NCI-H524 treated with DMSO at 0.1 percent for 48 hours (cell line): Measurements from ENCODE around the gene PM20D1.
A peak's percentile ranks its signal among the peaks of the same experiment; 100 is the strongest.
"Not testable (repeated sequence)": the region's sequence is repeated elsewhere in the genome, so short reads cannot be mapped to it uniquely, and the experiment has no call there.

Experiments
- DNase-seq: peaks from one replicate; lab custom pipeline; 2025; lab: John Stamatoyannopoulos, UW

PM20D1 gene, protein sequence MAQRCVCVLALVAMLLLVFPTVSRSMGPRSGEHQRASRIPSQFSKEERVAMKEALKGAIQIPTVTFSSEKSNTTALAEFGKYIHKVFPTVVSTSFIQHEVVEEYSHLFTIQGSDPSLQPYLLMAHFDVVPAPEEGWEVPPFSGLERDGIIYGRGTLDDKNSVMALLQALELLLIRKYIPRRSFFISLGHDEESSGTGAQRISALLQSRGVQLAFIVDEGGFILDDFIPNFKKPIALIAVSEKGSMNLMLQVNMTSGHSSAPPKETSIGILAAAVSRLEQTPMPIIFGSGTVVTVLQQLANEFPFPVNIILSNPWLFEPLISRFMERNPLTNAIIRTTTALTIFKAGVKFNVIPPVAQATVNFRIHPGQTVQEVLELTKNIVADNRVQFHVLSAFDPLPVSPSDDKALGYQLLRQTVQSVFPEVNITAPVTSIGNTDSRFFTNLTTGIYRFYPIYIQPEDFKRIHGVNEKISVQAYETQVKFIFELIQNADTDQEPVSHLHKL

DNA sequence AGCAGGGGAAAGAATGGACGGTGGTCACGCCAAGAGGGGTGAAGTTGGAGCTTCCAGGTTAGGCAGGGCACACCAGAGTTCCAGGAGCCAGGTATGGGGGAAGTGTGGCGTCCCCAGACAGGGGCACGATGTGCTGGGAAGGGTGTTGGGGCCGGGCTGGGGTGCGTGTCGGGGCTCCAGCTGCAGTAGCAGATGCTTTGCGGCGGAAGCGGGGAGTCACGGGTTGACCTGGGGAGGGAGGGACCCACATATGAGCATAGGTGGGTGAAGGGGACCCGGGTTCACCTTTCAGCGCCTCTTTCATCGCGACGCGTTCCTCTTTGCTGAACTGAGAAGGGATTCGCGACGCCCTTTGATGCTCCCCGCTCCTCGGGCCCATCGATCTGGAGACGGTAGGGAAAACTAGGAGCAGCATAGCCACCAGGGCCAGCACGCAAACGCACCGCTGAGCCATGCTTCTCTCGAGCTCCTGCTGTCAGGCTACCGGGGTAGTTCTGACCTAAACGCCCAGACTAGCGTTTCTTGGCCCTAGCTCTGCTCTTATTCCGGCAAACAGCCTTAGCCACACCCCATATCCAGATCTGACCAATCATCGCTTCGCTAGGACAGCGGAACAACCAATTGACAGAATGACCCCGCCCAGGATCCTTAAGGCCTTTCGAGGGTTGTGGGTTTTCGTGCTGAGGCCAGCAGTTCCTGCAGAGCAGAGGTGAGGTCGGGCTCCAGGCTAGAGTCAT, at the start of gene PM20D1:
PM20D1 (minus strand) TSS at position 514 of the 737 bp plus-strand sequence; CDS start at position 454, 60 bp downstream.
- peak; percentile 64 for DNase-seq

DNA sequence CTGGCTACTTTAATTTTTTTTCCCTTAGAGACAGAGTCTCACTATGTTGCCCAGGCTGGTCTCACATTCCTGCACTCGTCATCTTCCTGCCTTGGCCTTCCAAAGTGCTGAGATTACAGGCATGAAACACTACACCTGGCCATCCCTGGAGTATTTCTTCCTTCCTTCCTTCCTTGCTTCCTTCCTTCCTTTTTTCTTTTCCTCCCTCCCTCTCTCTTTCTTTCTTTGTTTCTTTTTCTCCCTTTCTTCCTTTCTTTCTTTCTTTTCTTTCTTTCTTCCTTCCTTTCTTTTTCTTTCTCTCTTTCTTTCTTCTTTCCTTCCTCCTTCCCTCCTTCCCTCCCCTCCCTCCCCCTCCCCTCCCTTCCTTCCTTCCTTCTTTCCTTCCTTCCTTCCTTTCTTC, 46.4 kb upstream of the PM20D1 start:
- no peak for DNase-seq

DNA sequence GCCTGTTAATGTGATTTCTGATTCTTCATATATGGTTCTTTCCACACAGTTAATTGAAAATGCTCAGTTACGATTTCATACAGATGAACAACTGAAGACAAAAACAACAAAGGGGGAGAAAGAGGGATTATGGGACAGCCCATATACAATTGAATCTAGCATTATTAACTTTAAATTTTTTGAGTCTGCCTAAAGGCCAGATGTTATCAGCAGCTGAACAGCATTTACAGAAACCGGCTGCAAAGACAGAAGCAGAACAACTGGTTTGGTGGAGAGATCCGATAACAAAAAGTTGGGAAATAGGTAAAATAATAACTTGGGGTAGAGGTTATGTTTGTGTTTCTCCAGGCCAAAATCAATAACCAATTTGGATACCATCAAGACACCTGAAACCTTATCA, 44.2 kb upstream of the PM20D1 start:
- not testable (repeated sequence) for DNase-seq

DNA sequence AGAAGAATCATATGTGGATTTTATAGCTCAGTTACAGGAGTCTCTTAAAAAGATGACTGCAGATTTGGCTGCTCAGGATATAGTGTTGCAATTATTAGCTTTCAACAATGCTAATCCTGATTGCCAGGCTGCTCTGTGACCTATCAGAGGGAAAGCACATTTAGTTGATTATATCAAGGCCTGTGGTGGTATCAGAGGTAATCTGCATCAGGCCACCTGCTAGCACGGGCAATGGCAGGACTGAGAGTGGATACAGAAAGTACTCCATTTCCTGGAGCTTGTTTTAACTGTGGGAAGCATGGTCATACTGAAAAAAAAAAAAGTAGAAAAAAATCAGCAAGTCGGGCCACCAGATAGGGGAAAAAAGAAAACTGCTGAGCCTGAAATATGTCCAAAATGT, 42.2 kb upstream of the PM20D1 start:
- peak; percentile 25 for DNase-seq

DNA sequence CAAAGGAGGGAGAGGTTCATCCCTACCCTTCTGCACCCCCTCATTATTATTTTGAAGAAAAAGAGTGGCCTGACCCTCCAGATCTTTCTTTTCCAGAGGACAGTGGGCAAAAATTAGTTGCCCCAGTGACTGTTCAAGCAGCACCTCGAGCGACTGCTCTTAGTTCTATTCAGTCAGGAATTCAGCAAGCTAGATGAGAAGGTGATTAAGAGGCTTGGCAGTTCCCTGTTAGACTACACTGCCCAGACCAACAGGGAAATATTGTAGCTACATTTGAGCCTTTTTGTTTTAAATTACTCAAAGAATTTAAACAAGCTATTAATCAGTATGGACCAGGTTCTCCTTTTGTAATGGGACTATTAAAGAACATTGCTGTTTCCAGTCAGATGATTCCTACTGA, 41.5 kb upstream of the PM20D1 start:
- not testable (repeated sequence) for DNase-seq

DNA sequence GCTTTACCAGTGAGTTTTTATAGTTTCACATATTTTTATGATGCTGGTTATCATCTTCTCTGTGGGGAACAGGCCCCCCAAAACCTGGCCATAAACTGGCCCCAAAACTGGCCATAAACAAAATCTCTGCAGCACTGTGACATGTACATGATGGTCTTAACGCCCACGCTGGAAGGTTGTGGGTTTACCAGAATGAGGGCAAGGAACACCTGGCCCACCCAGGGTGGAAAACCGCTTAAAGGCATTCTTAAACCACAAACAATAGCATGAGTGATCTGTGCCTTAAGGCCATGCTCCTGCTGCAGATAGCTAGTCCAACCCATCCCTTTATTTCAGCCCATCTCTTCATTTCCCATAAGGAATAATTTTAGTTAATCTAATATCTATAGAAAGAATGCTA, 40.7 kb upstream of the PM20D1 start:
- DNase-seq: not testable (repeated sequence)

DNA sequence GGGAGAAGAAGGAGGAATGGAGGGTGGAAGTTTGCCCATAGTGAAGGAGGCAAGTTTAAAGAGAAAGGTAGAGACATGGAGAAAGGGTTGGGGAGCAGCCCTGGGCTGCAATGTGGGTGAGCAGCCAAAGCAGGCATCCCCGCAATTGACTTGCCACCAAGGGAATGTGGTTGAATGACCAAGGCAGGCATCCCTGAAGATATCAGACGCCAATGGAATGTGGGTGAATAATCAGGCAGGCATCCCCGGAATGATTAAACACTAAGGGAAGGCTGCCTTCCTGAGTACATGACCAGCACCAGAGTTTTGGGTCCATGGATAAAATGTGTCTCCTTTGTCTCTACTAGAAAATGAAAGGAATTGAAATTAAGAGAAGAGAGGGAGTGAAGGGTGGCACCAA, 39.8 kb upstream of the PM20D1 start:
- DNase-seq: not testable (repeated sequence)

DNA sequence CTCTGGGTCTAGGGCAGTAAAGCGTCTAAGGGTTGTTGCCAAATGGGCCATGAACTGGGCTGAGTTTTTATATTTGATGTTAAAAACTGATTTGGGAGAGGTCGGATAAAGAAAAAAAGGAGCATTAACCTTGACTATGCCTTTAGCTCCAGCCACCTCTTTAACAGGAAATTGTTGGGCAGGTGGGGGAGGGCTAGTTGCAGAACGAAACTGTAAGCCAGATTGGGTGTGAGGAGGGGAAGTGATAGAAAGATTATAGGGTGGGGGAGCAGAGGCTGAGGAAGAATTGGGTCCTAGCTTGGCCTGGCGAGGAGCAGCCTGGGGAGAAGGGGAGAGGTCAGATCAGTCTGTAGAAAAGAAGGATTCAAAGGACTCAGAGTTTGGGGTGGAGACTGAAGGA, 39.1 kb upstream of the PM20D1 start:
- not testable (repeated sequence) for DNase-seq

DNA sequence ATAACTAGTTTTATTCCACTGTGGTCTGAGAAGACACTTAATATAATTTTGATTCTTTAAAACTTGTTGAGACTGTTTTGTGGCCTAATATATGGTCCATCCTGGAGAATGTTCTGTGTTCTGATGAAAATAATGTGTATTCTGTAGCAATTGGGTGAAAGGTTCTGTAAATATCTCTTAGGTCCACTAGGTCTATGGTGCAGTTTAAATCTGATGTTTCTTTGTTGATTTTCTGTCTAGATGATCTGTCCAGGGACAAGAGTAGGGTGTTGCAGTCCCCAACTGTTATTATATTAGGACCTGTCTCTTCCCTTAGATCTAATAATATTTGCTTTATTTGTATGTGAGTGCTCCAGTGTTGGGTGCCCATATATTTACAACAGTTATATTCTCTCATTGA, 33.9 kb upstream of the PM20D1 start:
- DNase-seq: no peak

DNA sequence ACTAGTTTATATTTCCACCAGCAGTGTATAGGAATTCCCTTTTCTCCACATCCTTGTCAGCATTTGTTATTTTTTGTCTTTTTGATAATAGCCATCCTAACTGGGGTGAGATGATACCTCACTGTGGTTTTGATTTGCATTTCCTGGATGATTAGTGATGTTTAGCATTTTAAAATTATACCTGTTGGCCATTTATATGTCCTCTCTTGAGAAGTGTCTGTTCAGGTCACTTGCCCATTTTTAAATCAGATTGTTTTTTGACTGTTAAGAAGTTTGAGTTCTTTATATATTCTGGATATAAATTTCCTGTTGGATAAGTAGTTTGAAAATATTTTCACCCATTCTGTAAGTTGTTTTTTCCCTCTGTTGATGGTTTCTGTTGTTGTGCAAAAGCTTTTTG, 31.0 kb upstream of the PM20D1 start:
- no peak for DNase-seq

DNA sequence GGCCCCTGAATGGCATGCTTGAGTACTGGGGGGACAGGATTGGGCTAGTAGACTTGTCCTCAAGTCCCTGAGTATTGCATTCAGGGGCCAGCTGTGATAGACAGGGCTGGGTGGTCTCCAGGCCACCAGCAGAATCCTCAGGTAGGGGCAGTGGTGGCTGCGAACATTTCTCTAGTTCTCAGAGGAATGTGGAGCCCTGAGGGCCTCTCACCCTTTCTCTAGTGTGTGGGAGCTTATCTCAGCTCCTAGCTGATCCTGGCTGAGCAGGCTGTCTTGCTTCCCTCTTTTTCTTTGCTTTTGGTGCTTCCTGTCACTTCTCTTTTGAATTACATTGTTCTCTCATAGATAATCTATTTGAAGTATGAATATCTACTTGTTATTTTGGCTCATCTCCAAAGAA, 30.0 kb upstream of the PM20D1 start:
- DNase-seq: no peak

DNA sequence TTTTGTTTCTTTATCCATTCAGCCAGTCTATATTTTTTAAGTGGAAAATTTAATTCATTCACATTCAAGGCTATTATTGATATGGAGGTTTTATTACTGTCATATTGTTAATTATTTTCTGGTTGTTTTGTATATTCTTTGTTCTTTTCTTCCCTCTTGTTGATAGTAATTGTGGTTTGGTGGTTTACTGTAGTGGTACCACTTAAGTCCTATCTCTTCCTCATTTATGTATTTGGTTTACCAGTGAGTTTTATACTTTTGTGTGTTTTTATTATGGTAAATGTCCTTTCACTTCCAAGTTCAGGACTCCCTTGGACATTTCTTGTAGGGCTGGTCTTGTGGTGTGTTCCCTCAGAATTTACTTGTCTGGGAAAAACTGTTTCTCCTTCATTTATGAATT, 28.1 kb upstream of the PM20D1 start:
- no peak for DNase-seq

DNA sequence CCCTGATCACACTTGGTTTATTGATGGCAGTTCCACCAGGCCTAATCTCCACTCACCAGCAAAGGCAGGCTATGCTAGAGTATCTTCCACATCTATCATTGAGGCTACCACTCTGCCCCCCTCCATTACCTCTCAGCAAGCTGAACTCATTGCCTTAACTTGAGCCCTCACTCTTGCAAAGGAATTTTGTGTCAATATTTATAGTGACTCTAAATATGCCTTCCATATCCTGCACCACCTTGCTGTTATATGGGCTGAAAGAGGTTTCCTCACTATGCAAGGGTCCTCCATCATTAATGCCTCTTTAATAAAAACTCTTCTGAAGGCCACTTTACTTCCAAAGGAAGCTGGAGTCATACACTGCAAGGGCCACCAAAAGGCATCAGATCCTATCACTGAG, 23.2 kb upstream of the PM20D1 start:
- not testable (repeated sequence) for DNase-seq

DNA sequence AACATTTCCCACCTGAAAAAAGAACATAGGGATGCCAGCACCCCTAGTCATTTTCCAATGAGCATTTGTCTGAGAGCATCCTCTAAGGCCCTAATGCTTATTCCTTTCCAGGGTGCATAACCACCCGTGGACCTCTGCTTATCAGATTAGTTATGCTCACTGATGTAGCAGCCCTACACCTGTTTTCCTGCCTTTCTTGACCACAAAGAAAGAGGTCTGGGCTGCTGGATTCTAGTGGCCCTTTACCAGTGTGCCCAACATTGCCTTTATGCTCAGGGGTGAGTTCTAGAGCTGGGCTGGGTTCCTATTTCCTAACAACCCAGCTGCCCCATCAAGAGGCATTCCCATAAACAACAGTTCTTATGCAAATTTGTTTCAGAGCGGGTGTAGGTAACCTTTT, 20.3 kb upstream of the PM20D1 start:
- no peak for DNase-seq

DNA sequence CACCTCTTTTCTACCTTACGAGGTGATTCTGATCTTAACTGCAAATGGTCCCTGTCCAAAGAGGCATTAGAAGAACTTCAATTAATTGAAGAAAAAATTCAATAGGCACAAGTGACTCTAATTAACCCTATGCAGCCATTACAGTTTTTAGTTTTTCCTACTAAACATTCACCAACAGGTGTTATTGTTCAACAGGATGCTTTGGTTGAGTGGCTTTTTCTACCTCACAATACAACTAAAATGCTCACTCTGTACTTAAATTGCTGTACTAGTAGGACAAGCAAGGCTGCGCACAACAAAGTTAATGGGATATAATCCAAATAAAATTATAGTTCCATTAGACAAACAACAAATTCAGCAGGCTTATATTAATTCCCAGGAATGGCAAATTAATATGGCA, 11.6 kb upstream of the PM20D1 start:
- no peak for DNase-seq

DNA sequence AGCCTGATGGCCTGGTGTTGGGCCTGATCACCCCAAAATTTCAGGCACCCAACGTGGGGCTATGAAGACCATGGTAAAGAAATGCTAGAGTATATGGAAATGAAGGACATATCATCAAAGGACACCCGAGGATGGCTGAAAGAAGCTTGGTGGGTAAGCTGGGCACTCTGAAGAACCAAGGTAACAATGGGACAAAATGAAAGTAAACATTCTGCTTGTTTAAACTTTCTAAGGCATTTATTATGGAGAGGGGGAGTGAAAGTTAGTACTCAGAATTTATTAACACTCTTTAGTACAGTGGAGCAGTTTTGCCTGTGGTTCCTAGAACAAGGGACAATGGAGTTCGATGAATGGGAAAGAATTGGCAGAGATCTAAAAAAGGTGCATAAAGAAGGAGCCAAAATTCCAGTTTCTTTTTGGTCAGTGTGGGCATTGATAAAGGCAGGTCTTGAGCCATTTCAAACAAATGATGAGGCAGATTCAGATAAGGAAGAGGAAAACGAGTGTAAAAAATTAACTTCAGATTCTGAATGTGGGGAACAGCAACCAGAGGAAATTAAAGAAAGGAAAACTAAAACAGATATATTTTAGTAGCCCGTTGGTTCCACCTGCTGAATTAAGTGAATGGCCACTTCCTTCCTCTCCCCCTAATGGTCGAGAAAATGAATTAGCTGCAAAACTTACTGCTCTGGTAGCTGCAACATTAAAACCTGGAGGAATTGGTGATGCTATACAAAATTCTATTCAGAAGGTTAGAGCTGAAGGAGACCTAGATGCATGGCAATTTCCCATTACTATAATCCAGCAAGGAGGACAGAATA, 8.4 kb upstream of the PM20D1 start:
- DNase-seq: no peak

DNA sequence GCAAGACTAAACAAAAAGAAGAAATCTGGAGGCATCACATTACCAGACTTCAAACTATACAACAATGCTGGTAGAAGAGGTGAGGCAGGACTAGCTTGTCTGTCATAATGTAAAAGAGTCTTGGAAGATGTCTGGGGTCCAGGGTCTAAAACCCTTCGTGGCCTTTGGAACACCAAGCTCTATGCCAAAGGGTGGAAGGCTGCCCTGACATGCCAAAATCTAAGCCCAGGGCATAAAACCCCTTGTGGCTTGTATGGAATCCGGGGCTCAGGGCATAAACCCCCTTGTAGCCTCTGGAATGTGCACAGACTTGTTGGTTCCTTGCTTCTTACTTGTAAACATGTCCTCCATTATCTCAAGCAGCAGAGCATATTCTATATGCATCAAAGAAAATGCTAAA, 7.6 kb upstream of the PM20D1 start:
- not testable (repeated sequence) for DNase-seq

DNA sequence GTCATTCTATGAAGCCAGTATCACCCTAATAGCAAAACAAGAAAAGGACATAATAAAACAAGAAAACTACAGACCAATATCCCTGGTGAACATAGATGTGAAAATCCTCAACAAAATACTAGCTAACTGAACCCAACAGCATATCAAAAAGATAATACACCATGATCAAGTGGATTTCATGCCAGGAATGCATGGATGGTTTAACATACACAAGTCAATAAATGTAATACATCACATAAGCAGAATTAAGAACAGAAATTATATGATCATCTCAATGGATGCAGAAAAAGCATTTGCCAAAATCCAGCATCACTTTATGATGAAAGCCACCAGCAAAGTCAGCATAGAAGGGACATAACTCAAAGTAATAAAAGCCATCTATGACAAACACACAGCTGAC, 6.5 kb upstream of the PM20D1 start:
- no peak for DNase-seq

DNA sequence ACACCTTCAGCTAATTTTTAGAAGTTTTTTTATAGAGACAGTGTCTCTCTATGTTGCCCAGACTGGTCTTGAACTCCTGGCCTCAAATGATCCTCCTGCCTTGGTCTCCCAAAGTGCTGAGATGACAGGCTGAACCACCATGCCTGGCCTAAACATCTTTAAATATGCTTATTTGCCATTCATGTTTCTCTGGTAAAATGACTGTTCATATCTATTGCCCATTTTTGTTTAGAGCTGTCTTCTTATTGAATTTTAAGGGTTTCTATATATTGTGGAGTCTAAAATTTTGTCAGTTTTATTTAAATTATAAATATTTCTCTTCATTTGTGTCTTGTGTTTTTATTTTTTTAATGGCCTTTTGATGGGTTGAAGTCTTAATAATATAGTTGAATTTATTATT, 3.0 kb upstream of the PM20D1 start:
- DNase-seq: no peak

DNA sequence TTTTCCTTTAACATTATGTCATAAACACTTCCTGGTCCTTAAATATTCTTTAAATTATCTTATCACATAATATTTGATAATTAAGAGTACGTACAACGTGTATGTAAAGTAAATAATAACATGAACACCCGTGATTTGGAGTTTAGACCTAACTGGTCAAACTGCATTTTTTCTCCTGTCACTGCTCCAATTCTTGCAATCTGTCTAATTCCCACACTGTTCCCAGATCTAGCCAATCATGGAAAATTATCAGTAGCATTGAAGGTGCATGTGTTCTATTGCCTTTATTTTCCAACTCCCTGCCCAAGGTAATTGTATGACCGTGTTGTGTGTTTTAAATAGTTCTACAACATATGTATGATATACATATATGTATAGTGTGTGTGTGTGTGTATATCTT, 2.1 kb upstream of the PM20D1 start:
- no peak for DNase-seq

DNA sequence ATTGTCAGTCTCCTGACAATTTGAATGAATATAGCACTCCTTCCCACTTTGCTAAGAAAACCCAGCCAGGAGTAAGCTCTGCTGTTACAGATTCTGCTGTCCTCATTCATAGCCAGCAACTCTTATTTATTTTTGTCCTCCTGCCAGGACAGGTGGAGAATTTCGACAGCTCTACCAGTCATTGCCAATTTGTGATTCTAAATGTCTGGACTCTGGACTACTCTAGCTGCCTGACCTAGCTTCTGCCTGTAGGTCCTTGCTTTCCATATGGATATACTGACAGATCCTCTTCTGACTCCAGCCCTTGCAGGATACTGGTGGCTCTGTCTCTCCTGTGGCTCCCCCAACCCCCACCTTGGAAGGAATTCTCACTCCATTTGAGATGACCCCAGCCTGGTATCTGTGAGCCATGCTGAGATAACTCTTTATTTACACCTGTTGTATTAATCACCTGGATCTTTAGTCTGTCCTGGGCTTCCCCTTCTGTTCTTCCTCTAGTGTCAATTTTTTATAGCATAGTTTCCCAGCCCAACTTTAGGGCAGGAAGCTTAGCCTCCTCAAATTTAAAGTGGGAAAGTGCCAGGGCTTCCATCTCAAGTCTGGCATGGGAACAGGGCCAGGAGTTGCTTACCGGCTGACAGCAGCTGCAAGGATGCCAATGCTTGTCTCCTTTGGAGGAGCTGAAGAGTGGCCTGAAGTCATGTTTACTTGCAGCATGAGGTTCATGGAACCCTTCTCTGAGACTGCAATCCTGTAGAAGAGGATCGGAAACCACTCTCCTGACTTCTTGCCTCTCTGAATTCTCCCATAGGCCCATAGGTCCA, 6.7 kb downstream of the PM20D1 start:
- no peak for DNase-seq

DNA sequence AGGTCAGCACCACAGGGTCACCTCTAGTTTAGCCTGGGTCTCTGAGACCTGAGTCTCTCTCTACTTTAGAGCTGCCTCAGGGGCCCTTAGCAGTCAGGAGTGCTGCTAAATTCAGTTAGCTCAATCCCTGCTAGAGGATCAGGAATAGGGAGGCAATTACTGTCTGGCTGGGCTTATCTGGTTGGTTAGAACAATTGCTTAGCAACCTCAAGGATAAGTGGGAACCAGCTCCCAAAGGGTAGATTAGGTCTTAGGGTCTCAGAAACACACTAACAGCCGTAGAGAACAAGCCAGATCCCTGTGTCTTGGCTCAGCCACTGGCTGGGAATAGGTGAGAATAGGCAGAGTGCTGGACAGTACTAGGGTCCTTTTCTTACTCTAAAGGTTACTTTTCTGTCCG, 7.7 kb downstream of the PM20D1 start:
- DNase-seq: no peak
